IPS-18a (cell line): ENCODE measurements around the gene D2HGDH.
"Not testable (repeated sequence)": the region's sequence is repeated elsewhere in the genome, so short reads cannot be mapped to it uniquely, and the experiment has no call there.

Experiments
- H3K27ac ChIP-seq: one replicate; pipeline ENCODE4 v1.5.1; 2013; ENCODE audit warnings: low read length
- H3K27me3 ChIP-seq: one replicate; pipeline ENCODE4 v1.6.1; 2013; ENCODE audit warnings: mild to moderate bottlenecking, low read length; ENCODE audit not compliant: control insufficient read depth, insufficient read depth
- H3K36me3 ChIP-seq: one replicate; pipeline ENCODE4 v1.6.1; 2013; ENCODE audit warnings: low read depth, low read length; ENCODE audit not compliant: control insufficient read depth
- H3K4me1 ChIP-seq: one replicate; pipeline ENCODE4 v1.6.1; 2013; ENCODE audit warnings: low read depth, low read length; ENCODE audit not compliant: control insufficient read depth
- H3K4me3 ChIP-seq: one replicate; pipeline ENCODE4 v1.5.1; 2013; ENCODE audit warnings: low read length
- H3K9ac ChIP-seq: one replicate; pipeline ENCODE4 v1.6.1; 2013; ENCODE audit warnings: mild to moderate bottlenecking, low read length, moderate library complexity
- H3K9me3 ChIP-seq: one replicate; pipeline ENCODE4 v1.6.1; 2013; ENCODE audit warnings: low read depth, low read length; ENCODE audit not compliant: control insufficient read depth

The D2HGDH gene

DNA sequence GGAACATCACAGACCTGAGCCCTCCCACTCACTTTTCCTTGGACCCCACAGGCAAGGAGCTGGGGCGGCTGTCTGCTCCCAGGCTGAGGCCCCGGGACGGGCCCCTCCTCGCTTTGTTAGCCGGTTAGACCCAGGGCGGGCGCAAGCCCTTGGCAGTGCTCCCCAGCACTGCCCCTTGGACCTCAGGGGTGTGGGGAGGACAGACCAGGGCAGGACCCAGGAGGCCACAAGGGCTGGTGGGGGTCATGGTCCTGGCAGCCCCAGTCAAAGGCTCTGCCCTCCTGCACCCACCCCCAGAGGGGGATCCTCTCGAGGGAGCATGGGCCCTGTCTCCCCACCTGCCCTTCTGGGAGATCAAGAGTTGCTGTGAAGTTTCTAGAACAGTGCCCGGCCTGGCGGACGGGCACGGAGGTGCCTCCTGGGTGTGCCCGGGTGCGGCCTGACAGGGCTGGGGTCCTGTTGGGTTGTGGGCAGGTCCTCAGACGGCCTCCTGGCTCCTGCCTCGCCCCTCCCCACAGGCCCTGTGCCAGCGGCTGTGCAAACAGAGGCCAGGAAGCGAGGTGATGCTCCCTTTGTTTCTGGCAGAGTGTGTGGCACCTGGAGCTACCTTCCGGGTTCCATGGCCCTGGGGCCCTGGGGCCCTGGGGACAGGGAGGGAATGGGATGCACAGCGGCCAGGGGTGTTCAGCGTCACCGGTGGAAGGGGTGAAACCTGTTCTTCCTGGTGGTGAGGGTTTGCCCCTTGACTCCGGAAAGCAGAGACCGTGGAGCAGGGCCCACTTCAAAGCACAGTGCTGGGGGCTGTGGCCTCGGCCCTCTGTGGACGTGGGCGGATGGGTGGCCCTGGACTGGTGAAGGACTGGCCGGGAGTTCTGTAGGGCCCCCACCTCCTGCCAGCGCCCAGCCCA lies 39.3 kb downstream of the D2HGDH start:
- Histone ChIP-seq H3K9me3 (no peaks in the 10 kb centered on the region), H3K27me3 (no peaks in the 10 kb centered on the region), H3K36me3 (no peaks in the 10 kb centered on the region), H3K27ac (no peak overlapping the region), H3K9ac (no peak overlapping the region), H3K4me3 (no peak overlapping the region), H3K4me1 (peaks cover 6% of the 10 kb centered on the region)

DNA sequence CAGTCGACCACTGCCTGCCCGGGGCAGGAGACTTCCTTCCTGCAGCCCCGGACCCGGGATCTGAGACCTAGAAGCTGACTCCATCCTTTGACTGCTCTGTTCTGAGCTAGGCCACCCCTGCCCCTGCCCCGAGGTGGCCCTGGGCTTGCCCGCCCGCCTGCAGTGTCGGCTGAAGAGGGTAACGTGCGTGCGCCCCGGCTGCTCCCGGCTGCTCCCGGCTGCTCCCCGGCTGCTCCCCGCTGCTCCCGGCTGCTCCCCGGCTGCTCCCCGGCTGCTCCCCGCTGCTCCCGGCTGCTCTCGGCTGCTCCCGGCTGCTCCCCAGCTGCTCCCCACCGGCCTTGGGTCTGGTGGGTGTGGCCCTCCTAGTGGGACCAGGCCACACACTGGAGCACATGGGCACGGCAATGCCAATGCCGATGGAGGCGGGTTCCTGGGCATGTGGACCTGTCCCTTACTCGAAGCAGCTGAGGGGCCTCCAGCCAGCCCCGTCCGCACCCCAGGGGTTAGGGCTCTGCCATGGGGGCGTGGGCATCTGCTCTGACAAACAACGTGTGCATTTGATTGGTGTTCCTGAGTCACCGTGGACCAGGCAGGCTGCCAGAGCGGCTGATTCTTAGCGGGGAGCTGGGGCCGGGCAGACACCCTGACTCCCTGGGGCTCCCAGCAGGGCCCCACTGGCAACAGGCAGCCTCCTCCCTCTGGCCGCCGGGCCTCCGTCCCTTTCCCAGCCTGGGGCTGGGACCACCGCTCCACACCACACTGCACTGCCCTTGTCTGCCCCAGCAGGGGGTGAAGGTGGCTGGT lies 40.2 kb downstream of the D2HGDH start:
- H3K27me3 ChIP-seq = no peaks in the 10 kb centered on the region
- H3K4me3 ChIP-seq = no peak overlapping the region
- H3K4me1 ChIP-seq = peaks cover 6% of the 10 kb centered on the region
- H3K36me3 ChIP-seq = no peaks in the 10 kb centered on the region
- no peak overlapping the region for H3K9ac ChIP-seq
- H3K9me3 ChIP-seq = no peaks in the 10 kb centered on the region
- H3K27ac ChIP-seq = no peak overlapping the region

DNA sequence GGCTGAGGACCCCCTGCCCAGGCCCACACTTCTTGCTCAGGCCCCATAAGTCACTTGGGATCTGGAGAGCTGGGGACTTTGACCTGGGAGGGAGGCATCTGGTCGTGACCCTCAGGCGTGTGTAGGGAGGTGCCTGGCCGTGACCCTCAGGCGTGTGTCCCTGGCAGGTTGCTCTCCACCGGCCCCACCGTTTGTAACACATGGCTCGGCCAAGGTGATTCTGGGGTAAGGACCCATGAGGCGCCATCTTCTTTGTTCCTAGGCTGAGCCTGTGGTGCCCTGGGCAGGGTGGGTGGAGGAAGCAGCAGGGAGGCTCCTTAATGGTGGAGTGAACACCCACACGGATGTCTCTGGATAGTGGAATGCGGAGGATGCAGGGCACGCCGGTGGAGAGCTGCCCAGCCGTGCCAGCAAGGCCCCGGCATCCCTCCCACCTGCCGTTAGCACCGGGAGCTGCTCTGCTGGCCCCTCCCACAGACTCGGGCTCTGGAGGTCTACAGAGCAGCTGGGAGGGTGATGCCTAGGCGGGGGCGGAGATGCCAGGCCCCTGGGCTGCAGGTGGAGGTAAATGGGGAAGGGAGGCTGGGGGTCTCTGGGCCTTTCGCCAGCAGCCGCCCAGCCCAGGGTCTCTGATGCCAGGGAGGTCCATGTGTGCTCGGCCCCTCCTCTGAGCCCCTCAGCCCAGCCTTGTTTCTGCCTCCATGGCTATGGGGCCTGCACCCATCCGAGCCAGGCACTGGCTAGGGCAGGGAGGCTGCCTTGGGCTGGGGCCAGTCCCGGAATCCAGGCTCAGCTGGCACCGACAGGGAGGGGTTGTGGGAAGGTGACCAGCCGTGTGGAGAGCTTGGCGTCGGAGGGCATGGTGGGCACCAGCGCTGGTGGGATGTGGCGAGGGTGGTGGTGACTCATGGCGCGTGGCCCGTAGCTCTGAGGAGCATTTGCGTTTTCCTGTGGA lies 41.1 kb downstream of the D2HGDH start:
- H3K27ac ChIP-seq = no peak overlapping the region
- H3K27me3 ChIP-seq = no peaks in the 10 kb centered on the region
- no peaks in the 10 kb centered on the region for H3K9me3 ChIP-seq
- no peak overlapping the region for H3K9ac ChIP-seq
- H3K4me1 ChIP-seq = peaks cover 6% of the 10 kb centered on the region
- H3K4me3 ChIP-seq = no peak overlapping the region
- H3K36me3 ChIP-seq = no peaks in the 10 kb centered on the region

DNA sequence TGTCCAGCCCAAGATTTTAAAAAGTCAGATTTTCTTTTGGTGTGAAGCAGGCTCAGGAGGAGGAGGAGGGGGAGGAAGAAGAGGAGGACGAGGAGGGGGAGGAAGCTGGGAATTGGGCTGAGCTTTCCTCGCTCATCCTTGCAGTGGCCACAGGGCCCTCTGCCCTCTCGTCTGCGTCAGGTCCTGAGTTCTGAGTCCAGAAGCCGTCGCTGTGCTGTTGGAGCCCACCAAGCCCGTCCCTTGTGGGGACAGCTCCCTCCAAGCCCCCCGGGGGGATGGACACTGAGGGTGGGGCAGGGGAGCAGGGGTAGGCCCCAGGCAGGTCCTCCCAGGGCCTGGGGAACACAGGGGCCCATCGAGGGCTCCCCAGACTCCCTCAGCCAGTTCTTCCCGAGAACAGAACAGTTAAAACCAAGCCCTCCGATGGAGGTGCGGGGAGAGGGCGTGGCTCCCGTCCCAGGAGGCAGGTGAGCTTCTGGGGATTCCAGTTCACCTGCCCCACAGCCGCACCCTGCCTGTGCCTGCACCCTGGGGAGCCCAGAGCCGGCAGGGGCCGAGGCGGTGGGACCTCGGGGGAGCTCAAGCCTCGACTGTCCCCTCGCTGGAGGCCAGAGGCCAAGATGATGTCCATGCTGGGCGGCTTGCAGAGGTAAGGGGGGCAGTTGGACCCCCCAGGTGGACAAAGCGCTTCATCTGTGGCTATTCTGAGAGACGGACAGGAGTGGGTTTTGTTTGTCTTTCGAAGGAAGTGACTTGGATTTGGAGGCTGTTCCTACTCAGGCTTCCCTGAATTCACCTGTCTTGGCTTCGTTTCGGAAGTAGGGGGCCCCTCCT lies 42.1 kb downstream of the D2HGDH start, which contains the start of gene GAL3ST2:
GAL3ST2 (plus strand) TSS at position 487 of the 834 bp plus-strand sequence; CDS start at position 621, 134 bp downstream.
- no peaks in the 10 kb centered on the region for H3K36me3 ChIP-seq
- peaks cover 6% of the 10 kb centered on the region for H3K4me1 ChIP-seq
- H3K9ac ChIP-seq = no peak within 1 kb of the TSS
- H3K27me3 ChIP-seq = no peaks in the 10 kb centered on the region
- peaks cover 9% of the 10 kb centered on the region for H3K9me3 ChIP-seq
- no peak within 1 kb of the TSS for H3K27ac ChIP-seq
- no peak within 1 kb of the TSS for H3K4me3 ChIP-seq

DNA sequence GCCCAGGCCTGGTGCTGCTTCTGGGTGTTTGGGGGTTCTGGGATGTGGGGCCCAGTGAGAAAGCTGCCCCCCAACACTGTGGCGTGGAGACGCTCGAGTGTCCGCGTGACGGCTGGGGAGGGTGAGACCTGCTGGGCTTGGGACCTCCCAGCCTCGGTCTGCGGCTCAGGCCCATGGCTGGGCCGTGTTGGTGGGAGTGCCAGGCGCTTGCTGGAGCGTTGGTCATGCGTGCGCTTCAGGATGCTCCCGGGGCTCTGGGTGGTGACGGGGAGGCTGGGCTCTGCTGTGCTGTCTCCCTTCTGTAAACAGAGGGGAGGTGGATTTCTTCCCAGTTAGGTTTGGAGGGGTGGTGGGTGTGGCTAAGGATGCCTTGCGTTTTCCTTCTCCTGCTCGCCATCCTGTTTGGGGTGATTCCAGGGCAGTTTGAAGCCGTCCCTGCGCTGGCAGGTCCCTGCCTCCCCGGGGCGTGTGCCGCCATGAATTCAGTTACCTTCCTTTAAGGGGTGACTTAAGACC lies 42.8 kb downstream of the D2HGDH start:
- no peaks in the 10 kb centered on the region for H3K36me3 ChIP-seq
- no peak overlapping the region for H3K9ac ChIP-seq
- H3K27me3 ChIP-seq = no peaks in the 10 kb centered on the region
- no peak overlapping the region for H3K4me3 ChIP-seq
- H3K27ac ChIP-seq = no peak overlapping the region
- peaks cover 6% of the 10 kb centered on the region for H3K4me1 ChIP-seq
- peaks cover 12% of the 10 kb centered on the region for H3K9me3 ChIP-seq

DNA sequence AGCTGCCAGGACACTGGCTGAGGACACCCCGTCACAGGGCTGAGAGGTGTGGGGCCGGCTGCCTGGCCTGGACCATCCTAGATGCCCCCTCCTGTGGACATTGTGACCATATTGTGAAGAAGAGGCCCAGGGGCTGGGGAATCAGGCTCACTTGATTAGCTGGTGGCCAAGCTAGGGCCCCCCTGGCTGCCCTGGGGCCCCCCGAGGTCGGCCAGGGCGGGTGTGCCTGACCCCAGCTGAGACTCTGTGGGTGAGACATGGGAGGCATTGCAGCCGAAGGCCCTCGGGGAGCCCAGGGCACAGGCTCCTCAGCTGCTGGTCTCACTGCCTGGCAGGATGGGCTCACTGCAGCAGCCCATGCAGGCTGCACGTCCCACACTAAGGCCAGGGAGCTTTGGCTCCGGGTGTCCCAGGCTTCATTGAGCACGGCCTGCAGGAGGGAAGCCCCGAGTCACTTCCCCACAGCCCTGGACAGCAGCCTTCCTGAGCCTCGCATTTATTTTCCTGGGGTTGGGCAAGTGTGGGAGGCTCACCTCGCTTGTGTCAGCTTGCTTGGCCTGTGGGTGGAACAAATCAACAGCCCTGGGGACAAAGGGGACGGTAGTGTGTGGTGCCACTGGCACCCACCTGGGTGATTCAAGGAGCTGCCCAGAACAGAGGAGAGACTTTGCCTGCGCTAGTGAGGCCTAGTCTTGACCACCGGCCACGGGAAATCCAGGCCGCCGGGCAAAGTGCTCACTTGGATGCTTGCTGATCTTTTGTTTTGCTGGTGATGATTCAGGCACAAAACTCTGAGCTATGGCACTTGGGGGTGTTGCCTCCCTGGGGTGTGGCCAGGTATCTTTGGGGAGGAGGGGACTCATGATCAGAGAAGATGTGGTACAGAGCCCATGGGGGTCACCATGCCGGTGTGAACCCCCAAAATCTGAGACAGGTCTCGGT lies 43.5 kb downstream of the D2HGDH start:
- peaks cover 6% of the 10 kb centered on the region for H3K4me1 ChIP-seq
- no peaks in the 10 kb centered on the region for H3K27me3 ChIP-seq
- no peaks in the 10 kb centered on the region for H3K36me3 ChIP-seq
- H3K9ac ChIP-seq = no peak overlapping the region
- no peak overlapping the region for H3K27ac ChIP-seq
- H3K9me3 ChIP-seq = peaks cover 18% of the 10 kb centered on the region
- H3K4me3 ChIP-seq = no peak overlapping the region

DNA sequence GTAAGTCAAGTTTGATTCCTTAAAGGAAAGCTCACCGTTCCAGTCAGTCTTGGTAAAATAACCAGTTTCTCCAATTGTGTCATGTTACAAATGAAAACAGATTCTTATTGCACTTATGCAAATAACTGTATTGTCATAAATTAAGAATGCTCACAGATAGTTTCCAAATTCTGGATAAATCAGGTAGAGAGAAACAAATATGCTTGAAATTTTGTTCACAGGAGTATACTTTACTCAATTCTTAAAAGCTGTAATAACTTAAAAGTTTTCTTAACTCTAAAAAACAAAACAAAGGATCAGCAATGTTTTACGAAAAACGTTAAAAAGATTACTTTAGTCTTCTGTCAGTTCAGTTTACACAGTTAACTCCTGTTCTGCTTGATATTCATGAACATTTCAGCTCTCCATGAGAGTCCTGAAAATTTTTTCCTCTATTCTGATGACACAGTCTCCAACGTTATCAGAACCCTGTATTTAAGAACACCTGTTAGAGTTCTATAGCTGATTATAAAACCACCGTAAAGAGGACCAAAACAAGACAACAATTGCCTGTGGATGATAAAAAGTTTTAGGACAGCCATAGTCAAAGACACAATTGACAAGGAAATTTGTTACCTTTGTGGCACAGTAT lies 46.6 kb downstream of the D2HGDH start:
- H3K4me1 ChIP-seq = peaks cover 6% of the 10 kb centered on the region

DNA sequence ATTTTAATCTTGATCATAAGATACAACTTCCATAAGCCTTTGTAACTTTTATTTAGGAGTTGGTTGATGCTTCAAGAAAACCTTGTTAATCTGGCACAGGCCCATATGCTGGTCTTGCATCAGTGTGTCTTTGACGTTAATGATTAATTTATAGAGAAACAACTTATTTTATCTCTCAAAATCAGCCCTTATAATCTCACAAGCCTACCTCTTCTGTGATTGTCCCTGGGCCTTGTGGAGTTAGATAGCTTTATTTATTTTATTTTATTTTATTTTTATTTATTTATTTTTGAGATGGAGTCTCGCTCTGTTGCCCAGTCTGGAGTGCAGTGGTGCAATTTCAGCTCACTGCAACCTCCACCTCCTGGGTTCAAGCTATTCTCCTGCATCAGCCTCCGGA lies 47.6 kb downstream of the D2HGDH start:
- not testable (repeated sequence) for H3K27me3 ChIP-seq, H3K36me3 ChIP-seq, H3K4me3 ChIP-seq, H3K4me1 ChIP-seq, H3K9ac ChIP-seq, H3K27ac ChIP-seq
- H3K9me3 ChIP-seq = peaks cover 18% of the 10 kb centered on the region

More for the DNA sequence above, 46.6 kb downstream of the D2HGDH start:
- Histone ChIP-seq H3K27me3 (no peaks in the 10 kb centered on the region), H3K9me3 (peaks cover 18% of the 10 kb centered on the region), H3K27ac (no peak overlapping the region), H3K9ac (no peak overlapping the region), H3K4me3 (no peak overlapping the region), H3K36me3 (no peaks in the 10 kb centered on the region)

DNA sequence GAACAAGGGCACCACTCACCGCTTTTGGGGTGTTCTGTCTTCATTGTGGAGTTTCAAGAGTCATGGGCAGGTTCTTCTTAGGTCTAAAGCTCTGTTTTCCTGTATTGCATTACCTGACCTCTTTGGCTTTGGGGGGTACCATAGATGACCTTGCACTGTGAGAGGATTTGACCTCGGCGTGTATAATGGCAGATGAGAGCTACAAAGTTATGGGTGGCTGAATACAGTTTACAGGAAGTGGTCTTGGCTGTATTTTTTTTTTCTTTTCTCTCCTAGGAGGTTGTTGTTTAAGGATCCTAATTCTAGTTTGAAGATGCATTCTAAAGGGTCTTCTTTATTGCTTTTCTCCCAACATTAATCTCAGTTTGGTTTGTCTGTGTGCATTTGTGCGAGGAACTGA lies 53.7 kb downstream of the D2HGDH start:
- no peaks in the 10 kb centered on the region for H3K4me1 ChIP-seq
- H3K9me3 ChIP-seq = peaks cover 15% of the 10 kb centered on the region
- H3K27me3 ChIP-seq = no peaks in the 10 kb centered on the region
- no peak overlapping the region for H3K9ac ChIP-seq
- no peak overlapping the region for H3K27ac ChIP-seq
- H3K36me3 ChIP-seq = no peaks in the 10 kb centered on the region
- H3K4me3 ChIP-seq = no peak overlapping the region
